Inflammatory macrophage treated with lipopolysaccharide for 1 hour (primary cell): ENCODE data around the gene ALDH1A2.
"Not testable (repeated sequence)": the region's sequence is repeated elsewhere in the genome, so short reads cannot be mapped to it uniquely, and the experiment has no call there.

Source experiments
- DNase-seq, 2 donors: peaks; one replicate each; pipeline ENCODE4 v3.0.0-alpha.2; 2020 to 2022

Gene ALDH1A2

DNA sequence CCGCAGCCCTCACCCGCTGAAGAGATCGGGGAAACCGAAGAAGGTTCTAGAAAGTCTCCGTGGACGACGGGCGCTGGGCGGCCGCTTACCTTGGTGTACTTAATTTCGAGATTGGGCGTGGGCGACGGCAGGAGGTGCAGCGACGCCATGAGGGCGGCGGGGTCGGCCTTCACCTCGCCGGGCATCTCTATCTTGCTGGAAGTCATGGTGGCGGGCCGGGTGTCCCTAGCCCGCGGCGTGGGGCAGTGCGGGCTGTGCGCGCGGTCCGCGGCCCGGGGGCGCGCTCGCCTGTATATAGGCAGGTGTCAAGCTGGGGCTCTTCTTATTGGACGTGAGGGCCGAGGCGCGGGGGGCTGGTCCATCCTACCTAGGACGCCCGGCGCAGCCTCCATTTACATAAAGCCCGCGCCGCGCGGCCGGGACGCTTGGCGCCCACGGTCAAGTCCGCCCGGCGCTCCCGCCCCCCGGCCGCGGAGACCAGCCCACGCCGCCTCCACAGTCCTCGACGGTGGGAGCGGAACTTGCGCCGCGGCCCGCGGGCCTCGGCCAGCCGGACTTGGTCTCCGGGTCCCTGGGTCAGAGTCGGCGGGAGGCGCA is at the start of gene ALDH1A2:
TSS of gene ALDH1A2 (minus strand) at position 267 of the 597 bp plus-strand sequence. CDS start at position 206, 61 bp downstream.
- no peak for DNase-seq

DNA sequence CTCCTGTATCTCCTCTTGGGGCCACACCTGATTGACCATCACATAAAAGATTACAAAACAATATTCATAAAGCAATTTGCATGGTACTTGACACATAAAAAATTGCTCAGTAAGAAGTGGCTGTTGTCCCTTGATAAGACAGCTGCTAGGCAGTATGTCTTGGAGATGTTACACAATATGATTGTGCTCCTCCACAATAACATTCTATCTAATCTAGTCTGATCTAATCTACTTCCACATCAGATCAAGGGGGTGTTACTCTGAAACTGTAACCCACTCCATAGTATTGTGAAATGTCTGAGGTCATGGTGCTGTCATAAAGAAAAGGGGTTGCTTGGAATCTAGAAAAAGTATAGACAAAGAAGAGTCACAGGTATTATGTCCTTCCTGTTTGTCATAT is 49.3 kb upstream of the ALDH1A2 start:
- peak; percentile 50 to 65 for DNase-seq

GRCh38 chr15:58114388-58114787 is 48.9 kb upstream of the ALDH1A2 start:
- no peak for DNase-seq

- DNase-seq, result not testable (repeated sequence)
Observed at GRCh38 chr15:58113358-58113757, 47.8 kb upstream of the ALDH1A2 start.

GRCh38 chr15:58111718-58112104 is 46.2 kb upstream of the ALDH1A2 start:
- DNase-seq, result no peak

GRCh38 chr15:58110999-58111717 is 45.6 kb upstream of the ALDH1A2 start:
- no peak for DNase-seq

DNA sequence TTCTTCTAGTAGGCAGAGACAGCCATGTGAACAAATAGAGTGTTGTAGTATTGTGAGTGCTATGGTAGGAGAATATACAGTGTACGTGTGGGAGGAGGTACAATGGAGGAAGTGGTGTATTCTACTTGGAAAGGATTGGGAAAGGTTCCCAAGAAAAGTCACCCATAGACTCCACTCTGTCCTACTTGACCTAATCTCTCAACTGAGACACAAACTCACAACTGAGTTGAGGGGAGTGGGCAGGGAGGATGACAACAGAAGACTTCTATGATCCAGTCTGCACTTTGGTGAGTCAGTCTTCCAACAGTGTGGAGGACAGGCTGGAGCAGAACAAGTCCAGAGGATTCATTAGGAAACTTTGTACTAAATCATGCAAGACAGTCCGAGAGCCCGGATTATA is 43.9 kb upstream of the ALDH1A2 start:
- DNase-seq, result peak; percentile 68 to 88

GRCh38 chr15:58108117-58108516 is 42.6 kb upstream of the ALDH1A2 start:
- DNase-seq, result no peak

GRCh38 chr15:58103482-58103881 is 38.0 kb upstream of the ALDH1A2 start:
- DNase-seq, result no peak

GRCh38 chr15:58096529-58097084 is 31.1 kb upstream of the ALDH1A2 start:
- no peak for DNase-seq

- no peak for DNase-seq
Observed at GRCh38 chr15:58095415-58095814, 29.9 kb upstream of the ALDH1A2 start.

GRCh38 chr15:58087871-58088270 is 22.4 kb upstream of the ALDH1A2 start:
- DNase-seq, result peak; percentile 66 to 76

GRCh38 chr15:58086491-58086890 is 21.0 kb upstream of the ALDH1A2 start:
- DNase-seq, result no peak

DNA sequence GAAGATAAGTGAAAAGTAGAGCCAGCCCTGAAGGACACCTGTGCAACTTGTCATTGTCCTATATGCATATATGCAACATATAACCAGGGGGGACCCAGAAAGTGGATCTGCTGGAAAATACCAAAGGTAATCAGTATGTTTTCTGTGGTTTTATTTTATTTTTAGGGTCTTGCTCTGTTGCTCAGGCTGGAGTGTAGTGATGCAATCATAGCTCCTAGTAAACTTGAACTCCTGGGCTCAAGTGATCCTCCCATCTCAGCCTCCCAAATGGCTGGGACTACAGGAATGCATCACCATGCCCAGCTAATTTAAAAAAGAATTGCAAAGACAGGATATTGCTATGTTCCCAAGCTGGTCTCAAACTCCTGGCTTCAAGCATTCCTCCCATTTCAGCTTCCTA is 18.0 kb upstream of the ALDH1A2 start:
- no peak for DNase-seq

DNA sequence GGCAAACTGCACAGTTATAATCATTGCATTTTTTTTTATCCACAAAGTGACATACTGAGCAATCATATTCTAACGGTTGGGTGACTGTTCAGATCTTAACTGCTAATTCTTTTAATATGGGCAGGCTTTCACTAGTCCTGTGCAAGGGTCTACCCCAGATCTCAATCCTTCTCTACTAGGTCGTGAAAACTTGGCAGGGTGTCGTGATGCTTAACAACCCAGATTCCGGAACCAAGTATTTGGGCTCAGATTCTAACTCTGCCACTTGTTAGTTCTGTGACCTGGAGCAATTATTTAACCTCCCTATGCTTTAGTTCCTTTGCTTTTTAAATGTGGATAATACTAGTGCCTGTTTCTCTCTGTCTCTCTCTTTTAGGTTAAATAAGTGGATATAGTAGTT is 16.4 kb upstream of the ALDH1A2 start:
- no peak for DNase-seq

- DNase-seq, result peak in 1 of 2 donors; percentile 41
Observed at GRCh38 chr15:58081456-58081855, 15.9 kb upstream of the ALDH1A2 start.

- not testable (repeated sequence) for DNase-seq
Observed at GRCh38 chr15:58080959-58081358, 15.4 kb upstream of the ALDH1A2 start.

GRCh38 chr15:58080398-58080797 is 14.9 kb upstream of the ALDH1A2 start:
- DNase-seq, result no peak

DNA sequence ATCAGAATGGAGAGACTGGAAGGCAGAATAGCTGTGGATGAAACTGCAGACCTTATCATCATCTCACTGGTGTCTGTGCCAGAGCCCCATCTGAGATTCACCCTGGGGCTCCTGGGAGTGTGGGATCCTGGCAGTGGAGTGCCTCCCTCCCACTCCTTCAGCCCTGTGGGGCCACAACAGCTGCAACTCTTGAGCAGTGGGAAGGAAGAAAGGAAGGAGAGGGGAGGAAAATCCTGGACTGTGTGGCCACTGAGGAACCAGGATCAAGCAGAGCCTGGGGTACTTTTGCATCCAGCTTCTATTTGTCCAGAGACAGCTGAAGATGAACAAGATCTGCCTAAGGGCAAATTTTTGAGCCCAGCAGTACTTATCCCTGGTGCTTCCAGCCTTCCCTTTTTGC is 13.1 kb upstream of the ALDH1A2 start:
- no peak for DNase-seq

GRCh38 chr15:58077427-58077826 is 11.9 kb upstream of the ALDH1A2 start:
- no peak for DNase-seq

DNA sequence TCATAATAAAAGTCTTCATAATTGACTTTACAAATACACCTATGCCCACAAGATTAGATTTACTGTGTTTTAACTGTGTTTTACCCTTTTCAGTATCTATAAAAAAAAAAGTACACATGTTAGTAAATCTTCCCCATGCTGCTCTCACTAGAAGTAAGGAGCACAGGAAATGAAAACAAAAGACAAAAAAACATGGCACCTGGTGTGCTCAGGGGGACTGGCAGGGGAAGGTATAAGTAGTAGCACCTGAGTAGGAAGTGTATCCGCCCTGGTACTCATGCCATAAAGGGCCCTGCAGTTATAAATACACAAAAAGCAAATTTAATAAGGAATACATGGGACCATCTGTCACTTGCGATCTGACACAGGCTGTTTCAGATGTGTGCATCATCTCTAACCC is 8.9 kb upstream of the ALDH1A2 start:
- no peak for DNase-seq

GRCh38 chr15:58070801-58071418 is 5.4 kb upstream of the ALDH1A2 start:
- DNase-seq, result peak; percentile 38 to 82

DNA sequence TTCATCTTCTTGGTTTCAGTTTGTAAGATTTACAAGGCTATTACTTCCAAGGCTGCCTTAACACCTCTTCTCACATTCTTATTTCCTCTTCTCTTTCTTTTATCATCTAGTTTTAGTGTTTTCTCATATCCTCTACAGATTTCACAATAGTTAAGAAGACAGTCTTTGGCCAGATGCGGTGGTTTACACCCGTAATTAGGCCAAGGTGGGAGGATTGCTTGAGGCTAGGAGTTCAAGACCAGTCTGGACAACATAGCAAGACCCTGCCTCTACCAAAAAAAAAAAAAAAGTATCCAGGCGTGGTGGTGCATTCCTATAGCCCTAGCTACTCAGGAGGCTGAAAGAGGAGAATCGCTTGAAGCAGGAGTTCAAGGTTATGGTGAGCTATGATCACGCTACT is 3.5 kb upstream of the ALDH1A2 start:
- DNase-seq, result no peak
